ENCODE results near the gene NCAPG.

Gene NCAPG

GRCh38 chr4:17884511-17884910 is 73.7 kb downstream of the NCAPG start:
- no peak for DNase-seq

- DNase-seq, result no peak
Measured at GRCh38 chr4:17889692-17890091, 78.9 kb downstream of the NCAPG start.

DNA sequence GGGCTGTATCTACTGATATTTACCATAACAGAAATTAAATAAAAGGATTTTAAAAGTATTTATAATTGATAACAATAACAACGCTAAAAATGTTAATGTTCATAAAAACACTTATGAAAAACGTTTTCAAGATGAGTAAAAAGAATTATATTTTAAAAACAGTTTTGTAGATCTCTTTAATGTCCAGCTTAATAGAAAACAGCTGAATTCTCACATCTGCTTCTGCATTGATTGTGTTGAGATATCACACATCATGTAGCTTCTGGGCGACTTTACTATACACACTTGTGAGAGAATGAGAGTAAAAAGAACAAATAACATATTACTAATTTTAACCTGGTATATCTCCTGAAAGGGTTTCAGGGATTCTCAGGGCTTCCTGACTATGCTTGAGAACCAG is 83.6 kb downstream of the NCAPG start:
- DNase-seq, result no peak
